ENCODE results near the gene SCAPER. TPM values are rescaled to one million over a fixed set of nuclear protein-coding genes. Genes with fewer than 3 reads are reported as not detected.

The SCAPER gene
- total and polyA plus RNA-seq, 2 donors (not counting 1 experiment from before 2014, with no cell fraction given) = 8.3 to 61.6 TPM

DNA sequence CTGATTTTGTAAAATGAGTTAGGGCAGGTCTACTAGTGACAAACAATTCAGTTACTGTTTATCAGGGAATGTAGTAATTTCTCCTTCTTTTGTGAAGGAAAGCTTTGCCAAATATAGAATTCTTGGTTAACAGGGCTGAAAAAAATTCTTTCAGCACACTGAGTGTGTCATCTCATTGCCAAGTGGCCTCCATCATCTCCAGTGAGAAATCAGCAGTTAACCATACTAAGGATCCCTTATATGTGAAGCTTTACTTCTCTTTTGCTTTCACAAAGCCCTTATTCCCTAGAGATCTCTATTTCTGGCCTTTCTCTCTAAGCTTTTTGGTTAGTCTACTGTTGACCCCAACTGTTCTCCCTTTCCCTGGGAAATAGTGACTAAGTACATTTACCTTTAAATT, 269.1 kb downstream of the SCAPER start:
- H3K4me3 Mint-ChIP-seq = no peak overlapping the region
- H3K9me3 ChIP-seq (ENCODE audit: control extremely low read depth in 1 of 3, control insufficient read depth in 2 of 3, insufficient read depth in 1 of 3, low read length in 2 of 3) = peaks cover 4 to 11% (median 10%) of the 10 kb centered on the region in 3 donors
- H3K4me3 ChIP-seq (ENCODE audit: control extremely low read depth in 1 of 5, extremely low read depth in 1 of 5, insufficient read depth in 1 of 5, low read depth in 2 of 5, low read length in 4 of 5) = no peak overlapping the region

DNA sequence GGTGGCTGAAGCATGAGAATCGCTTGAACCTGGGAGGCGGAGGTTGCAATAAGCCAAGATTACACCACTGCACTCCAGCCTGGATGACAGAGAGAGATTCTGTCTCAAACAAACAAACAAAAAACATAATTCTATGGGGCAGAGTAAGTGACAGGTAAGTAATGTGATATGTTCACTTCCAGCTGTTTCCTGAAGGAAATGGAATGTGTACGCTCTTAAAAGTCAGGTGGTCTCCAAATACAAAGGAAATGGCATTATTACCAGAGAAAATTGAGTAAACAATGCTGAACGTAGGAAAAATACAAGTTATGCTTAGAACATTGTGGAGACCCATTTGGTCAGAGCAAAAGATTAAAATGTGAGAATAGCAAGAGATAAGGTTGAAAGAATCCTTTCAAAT, 278.5 kb downstream of the SCAPER start:
- intact Hi-C loops (cut with micrococcal nuclease) = no loop called here
- CTCF ChIA-PET = no interaction called here

More for the DNA sequence above, 269.1 kb downstream of the SCAPER start:
- Mint-ChIP-seq H3K4me1 (no peaks in the 10 kb centered on the region), H3K9me3 (ENCODE audit: insufficient read depth) (peaks cover 9% of the 10 kb centered on the region), H3K27me3 (no peaks in the 10 kb centered on the region), H3K27ac (no peak overlapping the region)
- Histone ChIP-seq H2AFZ (ENCODE audit: insufficient read depth, low read depth, low read length, poor library complexity, severe bottlenecking) (no peak overlapping the region), H3K27ac (ENCODE audit: low read length in 2 of 2) (no peak overlapping the region), H3K9ac (ENCODE audit: low read length) (no peak overlapping the region), H4K20me1 (ENCODE audit: control insufficient read depth, insufficient read depth, low read length, poor library complexity, severe bottlenecking) (no peaks in the 10 kb centered on the region), H3K36me3 (replicated peaks in 1 of 2; ENCODE audit: control extremely low read depth in 1 of 2, control insufficient read depth in 1 of 2, extremely low read depth in 1 of 2, insufficient read depth in 2 of 2, low read length in 1 of 2) (no peaks in the 10 kb centered on the region), H3K4me1 (ENCODE audit: control insufficient read depth in 2 of 2, insufficient read depth in 2 of 2, low read length in 2 of 2) (no peaks in the 10 kb centered on the region), H3K4me2 (replicated peaks; ENCODE audit: low read depth, low read length, poor library complexity, severe bottlenecking) (no peak overlapping the region), H3K27me3 (replicated peaks in 1 of 4; ENCODE audit: control extremely low read depth in 1 of 4, control insufficient read depth in 3 of 4, insufficient read depth in 4 of 4, low read length in 3 of 4) (no peaks in the 10 kb centered on the region), H3K79me2 (ENCODE audit: control insufficient read depth, insufficient read depth, low read length) (no peaks in the 10 kb centered on the region)
- ChIA-PET POLR2A (no interaction called here), CTCF (no interaction called here)
- TF ChIP-seq, protein P1, sequence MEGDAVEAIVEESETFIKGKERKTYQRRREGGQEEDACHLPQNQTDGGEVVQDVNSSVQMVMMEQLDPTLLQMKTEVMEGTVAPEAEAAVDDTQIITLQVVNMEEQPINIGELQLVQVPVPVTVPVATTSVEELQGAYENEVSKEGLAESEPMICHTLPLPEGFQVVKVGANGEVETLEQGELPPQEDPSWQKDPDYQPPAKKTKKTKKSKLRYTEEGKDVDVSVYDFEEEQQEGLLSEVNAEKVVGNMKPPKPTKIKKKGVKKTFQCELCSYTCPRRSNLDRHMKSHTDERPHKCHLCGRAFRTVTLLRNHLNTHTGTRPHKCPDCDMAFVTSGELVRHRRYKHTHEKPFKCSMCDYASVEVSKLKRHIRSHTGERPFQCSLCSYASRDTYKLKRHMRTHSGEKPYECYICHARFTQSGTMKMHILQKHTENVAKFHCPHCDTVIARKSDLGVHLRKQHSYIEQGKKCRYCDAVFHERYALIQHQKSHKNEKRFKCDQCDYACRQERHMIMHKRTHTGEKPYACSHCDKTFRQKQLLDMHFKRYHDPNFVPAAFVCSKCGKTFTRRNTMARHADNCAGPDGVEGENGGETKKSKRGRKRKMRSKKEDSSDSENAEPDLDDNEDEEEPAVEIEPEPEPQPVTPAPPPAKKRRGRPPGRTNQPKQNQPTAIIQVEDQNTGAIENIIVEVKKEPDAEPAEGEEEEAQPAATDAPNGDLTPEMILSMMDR (IDR thresholded peaks at IDR 0.05) = no peak
- no peak for TF ChIP-seq EZH2 (IDR thresholded peaks at IDR 0.05; ENCODE audit: borderline replicate concordance, insufficient read depth, low read depth, low read length, poor library complexity, severe bottlenecking)
- ATAC-seq (ENCODE audit: low read depth) (no peak), DNase-seq (no peak)
- intact Hi-C loops (cut with micrococcal nuclease) = no loop called here

More for the DNA sequence above, 278.5 kb downstream of the SCAPER start:
- DNase-seq = no peak
- Mint-ChIP-seq H3K9me3 (ENCODE audit: insufficient read depth) (peaks cover 10% of the 10 kb centered on the region), H3K4me3 (no peak overlapping the region), H3K27me3 (no peaks in the 10 kb centered on the region), H3K4me1 (no peaks in the 10 kb centered on the region), H3K27ac (no peak overlapping the region)
- H3K4me3 ChIP-seq (ENCODE audit: control extremely low read depth in 1 of 5, extremely low read depth in 1 of 5, insufficient read depth in 1 of 5, low read depth in 2 of 5, low read length in 4 of 5) = no peak overlapping the region
- H3K27ac ChIP-seq (ENCODE audit: low read length in 2 of 2) = no peak overlapping the region
- WGBS (ENCODE audit: insufficient coverage) = 93% methylated on average over 4 of the region's 4 CpGs
- H2AFZ ChIP-seq (ENCODE audit: insufficient read depth, low read depth, low read length, poor library complexity, severe bottlenecking) = no peak overlapping the region
- no peak overlapping the region for H3K4me2 ChIP-seq (replicated peaks; ENCODE audit: low read depth, low read length, poor library complexity, severe bottlenecking)
- H3K27me3 ChIP-seq (replicated peaks in 1 of 4; ENCODE audit: control extremely low read depth in 1 of 4, control insufficient read depth in 3 of 4, insufficient read depth in 4 of 4, low read length in 3 of 4) = no peaks in the 10 kb centered on the region
- TF ChIP-seq, protein P1 (IDR thresholded peaks at IDR 0.05) = no peak
- no peaks in the 10 kb centered on the region for H3K9me3 ChIP-seq (ENCODE audit: control extremely low read depth in 1 of 3, control insufficient read depth in 2 of 3, insufficient read depth in 1 of 3, low read length in 2 of 3)
- POLR2A ChIA-PET = no interaction called here
- no peak overlapping the region for H3K9ac ChIP-seq (ENCODE audit: low read length)
- H3K79me2 ChIP-seq (ENCODE audit: control insufficient read depth, insufficient read depth, low read length) = no peaks in the 10 kb centered on the region
- no peaks in the 10 kb centered on the region for H4K20me1 ChIP-seq (ENCODE audit: control insufficient read depth, insufficient read depth, low read length, poor library complexity, severe bottlenecking)
- H3K4me1 ChIP-seq (ENCODE audit: control insufficient read depth in 2 of 2, insufficient read depth in 2 of 2, low read length in 2 of 2) = no peaks in the 10 kb centered on the region
- peaks cover 0 to 4% of the 10 kb centered on the region in 2 experiments for H3K36me3 ChIP-seq (replicated peaks in 1 of 2; ENCODE audit: control extremely low read depth in 1 of 2, control insufficient read depth in 1 of 2, extremely low read depth in 1 of 2, insufficient read depth in 2 of 2, low read length in 1 of 2)
- no peak for ATAC-seq (ENCODE audit: low read depth)
